ENCODE results near the gene CNTNAP3B.
"Not testable (repeated sequence)": the region's sequence is repeated elsewhere in the genome, so short reads cannot be mapped to it uniquely, and the experiment has no call there.

The CNTNAP3B gene

GRCh38 chr9:42129073-42129729, at the start of gene CNTNAP3B:
Gene CNTNAP3B (minus strand): TSS chr9:42129426. CDS start chr9:42129094, 332 bp downstream.
- DNase-seq (ENCODE audit: low spot score): not testable (repeated sequence)

GRCh38 chr9:42160299-42160698, 31.1 kb upstream of the CNTNAP3B start:
- DNase-seq (ENCODE audit: low spot score): peak; percentile 5

GRCh38 chr9:42127056-42127841, 2.0 kb downstream of the CNTNAP3B start:
- peak; percentile 23 for DNase-seq (ENCODE audit: low spot score)

GRCh38 chr9:42121007-42121406, 8.2 kb downstream of the CNTNAP3B start:
- DNase-seq (ENCODE audit: low spot score): peak; percentile 0

- not testable (repeated sequence) for DNase-seq (ENCODE audit: low spot score)
These were observed 33.3 kb downstream of the CNTNAP3B start for GRCh38 chr9:42095929-42096328.

GRCh38 chr9:42084559-42084952, 44.7 kb downstream of the CNTNAP3B start:
- DNase-seq (ENCODE audit: low spot score): not testable (repeated sequence)

GRCh38 chr9:42083877-42084558, 45.2 kb downstream of the CNTNAP3B start:
- DNase-seq (ENCODE audit: low spot score): not testable (repeated sequence)

- DNase-seq (ENCODE audit: low spot score): peak; percentile 0
These were observed 48.9 kb downstream of the CNTNAP3B start for GRCh38 chr9:42080376-42080775.

GRCh38 chr9:42074868-42075267, 54.4 kb downstream of the CNTNAP3B start:
- DNase-seq (ENCODE audit: low spot score): not testable (repeated sequence)

- not testable (repeated sequence) for DNase-seq (ENCODE audit: low spot score)
These were observed 58.2 kb downstream of the CNTNAP3B start for GRCh38 chr9:42071026-42071425.

GRCh38 chr9:42070035-42070799, 59.0 kb downstream of the CNTNAP3B start:
- not testable (repeated sequence) for DNase-seq (ENCODE audit: low spot score)

- not testable (repeated sequence) for DNase-seq (ENCODE audit: low spot score)
These were observed 75.4 kb downstream of the CNTNAP3B start for GRCh38 chr9:42053874-42054273.

GRCh38 chr9:42050701-42051100, 78.5 kb downstream of the CNTNAP3B start:
- DNase-seq (ENCODE audit: low spot score): not testable (repeated sequence)

- DNase-seq (ENCODE audit: low spot score): not testable (repeated sequence)
These were observed 84.7 kb downstream of the CNTNAP3B start for GRCh38 chr9:42044422-42045010.

GRCh38 chr9:42033541-42033940, 95.7 kb downstream of the CNTNAP3B start:
- DNase-seq (ENCODE audit: low spot score): not testable (repeated sequence)

GRCh38 chr9:42020639-42021038, 108.6 kb downstream of the CNTNAP3B start:
- not testable (repeated sequence) for DNase-seq (ENCODE audit: low spot score)

- DNase-seq (ENCODE audit: low spot score): peak; percentile 15
These were observed 110.9 kb downstream of the CNTNAP3B start for GRCh38 chr9:42018220-42018922.

- DNase-seq (ENCODE audit: low spot score): not testable (repeated sequence)
These were observed 114.9 kb downstream of the CNTNAP3B start for GRCh38 chr9:42014317-42014716.

GRCh38 chr9:41991607-41992006, 137.6 kb downstream of the CNTNAP3B start:
- not testable (repeated sequence) for DNase-seq (ENCODE audit: low spot score)

GRCh38 chr9:41980271-41980670, 149.0 kb downstream of the CNTNAP3B start:
- DNase-seq (ENCODE audit: low spot score): not testable (repeated sequence)

Data from RKO (cell line).